Panc1 (cell line): Measurements from ENCODE around the gene IL1RAP.

Experiments
- CTCF ChIP-seq: fragments of 450-650 bp; IDR thresholded peaks from 2 replicates; pipeline ENCODE4 v1.5.1; 2017; ENCODE audit warnings: mild to moderate bottlenecking
- POLR2AphosphoS5 ChIP-seq: IDR thresholded peaks from 2 replicates; pipeline ENCODE4 v1.6.1; 2012; ENCODE audit warnings: mild to moderate bottlenecking, low read depth, low read length, moderate library complexity
- REST ChIP-seq, 2 experiments: IDR thresholded peaks; 2 replicates each; pipeline ENCODE4 v1.6.1; 2011 to 2012; ENCODE audit warnings: low read depth in 2 of 2, control low read depth in 1 of 2, low read length in 1 of 2, mild to moderate bottlenecking in 1 of 2, moderate library complexity in 1 of 2; ENCODE audit not compliant: insufficient read depth in 1 of 2
- SIN3A ChIP-seq: IDR thresholded peaks from 2 replicates; pipeline ENCODE4 v1.6.1; 2012; ENCODE audit warnings: low read depth, mild to moderate bottlenecking, low read length, moderate library complexity, borderline replicate concordance; ENCODE audit not compliant: insufficient read depth
- TCF7L2 ChIP-seq: IDR thresholded peaks from 2 replicates; pipeline ENCODE4 v1.6.1; 2011; ENCODE audit warnings: mild to moderate bottlenecking, low read depth, low read length, inconsistent platforms

GRCh38 chr3:190617185-190617584 lies 103.3 kb downstream of the IL1RAP start:
- TF ChIP-seq POLR2AphosphoS5 (no peak), REST (IDR thresholded peaks at IDR 0.05; ENCODE audit: insufficient read depth in 1 of 2, low read depth in 2 of 2, low read length in 1 of 2) (no peak), CTCF (no peak), TCF7L2 (no peak), SIN3A (no peak)
